GM21526 (cell line): Measurements from ENCODE around the gene PARP16.

Source experiments
- ATAC-seq: cut with Tn5 transposase; IDR thresholded peaks from one replicate; pipeline ENCODE4 v1.9.1; 2021; ENCODE audit warnings: moderate library complexity; ENCODE audit not compliant: unreplicated experiment, low FRiP score

Gene PARP16

DNA sequence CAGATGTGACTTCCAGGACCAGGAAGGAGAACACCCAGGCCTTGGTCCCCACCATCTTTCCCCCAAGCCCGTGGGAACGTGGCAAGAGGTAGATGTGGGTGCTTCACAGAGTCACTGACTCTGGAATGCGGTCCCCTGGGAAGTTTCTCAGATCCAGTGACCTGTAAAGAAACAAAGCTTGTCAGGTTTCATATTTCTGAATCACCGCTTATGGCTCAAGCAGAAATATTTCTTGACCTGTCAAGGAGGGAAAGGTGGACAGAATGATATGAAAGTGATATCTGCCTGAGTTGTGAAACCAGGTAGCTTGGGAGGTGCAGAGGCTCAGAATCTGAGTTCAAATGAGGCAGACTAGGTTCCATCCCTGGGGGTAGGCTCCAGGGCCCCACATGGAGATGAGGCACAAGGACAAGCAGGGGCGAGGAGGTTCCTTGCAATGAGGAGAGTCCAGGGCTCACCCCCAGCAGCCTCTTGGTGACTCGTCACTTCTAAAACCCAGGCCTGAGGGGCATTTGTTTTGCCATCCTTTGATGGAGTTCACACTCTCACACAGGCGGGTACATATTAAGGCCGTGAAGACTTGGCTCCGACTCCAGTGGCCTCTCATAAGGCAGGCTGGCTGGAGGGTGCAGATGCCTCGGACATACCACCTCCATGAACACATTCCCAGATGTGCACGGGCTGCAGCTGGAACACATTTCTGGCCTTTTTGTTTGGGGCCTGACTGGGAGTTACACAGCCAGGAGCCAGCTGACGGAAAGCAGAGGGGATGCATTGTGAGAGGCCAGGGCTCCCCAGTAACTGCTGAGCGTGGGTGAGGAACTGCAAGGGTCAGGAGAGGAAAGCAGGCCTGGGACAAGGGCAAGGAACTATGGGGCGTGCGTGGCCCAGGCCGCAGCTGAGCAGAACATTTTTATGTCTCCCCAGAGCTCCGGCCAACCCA, 76.7 kb downstream of the PARP16 start:
- no peak for ATAC-seq

DNA sequence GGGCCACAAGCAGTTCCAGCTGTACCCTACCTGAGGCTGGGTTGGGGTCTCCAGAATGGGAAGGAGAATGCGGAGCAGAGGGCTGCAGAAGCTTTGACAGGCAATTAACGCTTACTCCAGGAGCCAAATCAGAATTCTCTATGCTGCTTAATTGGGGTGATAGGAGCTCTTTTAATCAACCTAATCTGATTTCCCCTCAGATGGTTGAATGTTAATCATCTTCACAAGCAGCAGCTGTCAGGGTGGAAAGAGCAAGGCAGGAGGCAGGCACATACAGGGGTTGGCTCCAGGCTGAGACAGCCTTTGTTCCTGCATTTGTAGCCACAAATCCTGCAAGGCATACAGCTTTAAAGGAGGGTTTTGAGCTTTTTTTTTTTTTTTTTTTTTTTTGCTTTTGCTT, 78.0 kb downstream of the PARP16 start:
- no peak for ATAC-seq
